ENCODE data around the gene FAM124B. TPM values are rescaled to one million over a fixed set of nuclear protein-coding genes. Genes with fewer than 3 reads are reported as not detected.

Gene FAM124B
- total RNA-seq, 1 experiment from 2014 or later, result not detected

DNA sequence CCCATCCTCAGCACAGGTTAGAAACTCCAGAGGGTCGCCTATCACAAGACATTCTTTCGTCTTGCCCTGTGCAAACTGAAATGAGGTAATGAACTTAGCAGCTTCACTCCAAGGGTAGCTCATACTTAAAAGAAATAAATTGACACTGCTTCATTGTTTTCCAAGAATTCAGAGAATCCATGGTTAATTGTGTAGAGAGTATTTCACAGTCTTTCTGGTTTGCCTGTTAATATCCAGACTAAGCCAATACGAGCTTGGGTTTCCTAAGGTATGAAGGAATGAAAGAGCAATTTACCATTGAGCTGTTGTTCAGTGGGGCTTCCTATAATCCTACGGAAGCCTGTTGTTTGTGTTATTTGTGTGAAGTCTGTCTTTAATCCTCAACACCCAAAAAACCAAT is 58.7 kb downstream of the FAM124B start:
- H4K20me1 ChIP-seq (ENCODE audit: low read length), result no peaks in the 10 kb centered on the region
- H3K79me2 ChIP-seq (ENCODE audit: low read length), result no peaks in the 10 kb centered on the region
- H3K4me3 ChIP-seq (ENCODE audit: low read length), result no peak overlapping the region
- no peak overlapping the region for H3K4me2 ChIP-seq (ENCODE audit: low read length)
- CTCF ChIA-PET, result no interaction called here
- H3K27me3 ChIP-seq (ENCODE audit: low read length), result no peaks in the 10 kb centered on the region
- no peak overlapping the region for H3K9ac ChIP-seq (ENCODE audit: low read length)
- intact Hi-C loops (cut with micrococcal nuclease), result no loop called here
- no peak for ATAC-seq
- TF ChIP-seq CTCF (conservative IDR thresholded peaks at IDR 0.05; ENCODE audit: low read depth, low read length), result no peak
- no peak for TF ChIP-seq EZH2phosphoT487 (IDR thresholded peaks at IDR 0.05; ENCODE audit: borderline replicate concordance, low read length)
- TF ChIP-seq EZH2 (IDR thresholded peaks at IDR 0.05; ENCODE audit: low read length, unreplicated experiment), result no peak
- DNase-seq, result no peak
- H3K4me1 ChIP-seq (ENCODE audit: insufficient read depth, low read length), result no peaks in the 10 kb centered on the region; the same call in 1 of the 2 replicates
- H3K36me3 ChIP-seq (ENCODE audit: low read depth, low read length), result no peaks in the 10 kb centered on the region
- POLR2A ChIA-PET (ENCODE audit: unreplicated experiment), result no interaction called here
- H3K9me2 ChIP-seq (replicated peaks; ENCODE audit: low read length), result no peaks in the 10 kb centered on the region
- H3K27ac ChIP-seq (ENCODE audit: low read length), result no peak overlapping the region
- BruUV-seq (replicated peaks), result no TSS peak
- no peak overlapping the region for H2AFZ ChIP-seq (ENCODE audit: low read length)
- no peaks in the 10 kb centered on the region for H3K9me3 ChIP-seq (ENCODE audit: low read length)
- no peaks in the 10 kb centered on the region for H3F3A ChIP-seq (ENCODE audit: low read length, unreplicated experiment)

DNA sequence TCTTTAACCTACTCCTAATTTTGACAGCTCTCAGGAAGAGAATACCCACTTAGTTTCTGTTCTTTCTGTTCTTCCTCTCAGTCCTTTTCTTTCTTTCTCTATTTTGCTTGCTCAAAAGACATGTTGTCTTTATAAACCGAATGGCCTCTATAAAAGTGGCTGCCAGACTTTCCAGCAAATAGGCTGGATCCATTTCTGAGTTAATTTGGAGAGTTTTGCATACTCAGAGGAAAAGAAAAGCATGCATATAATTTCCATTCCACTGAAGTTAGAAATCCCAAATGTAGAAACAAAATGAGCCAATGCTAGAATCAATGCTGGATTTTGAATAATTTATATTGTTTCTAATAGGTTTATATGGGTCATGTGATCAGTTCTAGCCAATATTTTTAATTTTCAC is 65.9 kb downstream of the FAM124B start:
- POLR2A ChIA-PET (ENCODE audit: unreplicated experiment), result no interaction called here
- BruUV-seq (replicated peaks), result no TSS peak
- Histone ChIP-seq H3K4me2 (ENCODE audit: low read length) (no peak overlapping the region), H4K20me1 (ENCODE audit: low read length) (no peaks in the 10 kb centered on the region), H3K27me3 (ENCODE audit: low read length) (no peaks in the 10 kb centered on the region), H3K36me3 (ENCODE audit: low read depth, low read length) (no peaks in the 10 kb centered on the region), H3K4me3 (ENCODE audit: low read length) (no peak overlapping the region), H3K9ac (ENCODE audit: low read length) (no peak overlapping the region), H3K79me2 (ENCODE audit: low read length) (no peaks in the 10 kb centered on the region), H3K9me3 (ENCODE audit: low read length) (no peaks in the 10 kb centered on the region), H3K4me1 (ENCODE audit: insufficient read depth, low read length) (no peaks in the 10 kb centered on the region), H3F3A (ENCODE audit: low read length, unreplicated experiment) (no peaks in the 10 kb centered on the region), H3K9me2 (replicated peaks; ENCODE audit: low read length) (no peaks in the 10 kb centered on the region), H3K27ac (ENCODE audit: low read length) (no peak overlapping the region), H2AFZ (ENCODE audit: low read length) (no peak overlapping the region)
- TF ChIP-seq EZH2 (IDR thresholded peaks at IDR 0.05; ENCODE audit: low read length, unreplicated experiment) (no peak), EZH2phosphoT487 (IDR thresholded peaks at IDR 0.05; ENCODE audit: borderline replicate concordance, low read length) (no peak), CTCF (conservative IDR thresholded peaks at IDR 0.05; ENCODE audit: low read depth, low read length) (no peak)
- intact Hi-C loops (cut with micrococcal nuclease), result no loop called here
- ATAC-seq (no peak), DNase-seq (no peak)
- CTCF ChIA-PET, result no interaction called here

- Histone ChIP-seq H3K4me2 (ENCODE audit: low read length) (no peak overlapping the region), H3K27me3 (ENCODE audit: low read length) (no peaks in the 10 kb centered on the region), H3K4me3 (ENCODE audit: low read length) (no peak overlapping the region), H3K27ac (ENCODE audit: low read length) (no peak overlapping the region), H3F3A (ENCODE audit: low read length, unreplicated experiment) (no peaks in the 10 kb centered on the region), H3K9ac (ENCODE audit: low read length) (no peak overlapping the region), H3K79me2 (ENCODE audit: low read length) (no peaks in the 10 kb centered on the region), H3K9me3 (ENCODE audit: low read length) (no peaks in the 10 kb centered on the region), H3K9me2 (replicated peaks; ENCODE audit: low read length) (no peaks in the 10 kb centered on the region), H4K20me1 (ENCODE audit: low read length) (no peaks in the 10 kb centered on the region), H3K36me3 (ENCODE audit: low read depth, low read length) (no peaks in the 10 kb centered on the region), H3K4me1 (ENCODE audit: insufficient read depth, low read length) (no peaks in the 10 kb centered on the region), H2AFZ (ENCODE audit: low read length) (no peak overlapping the region)
- POLR2A ChIA-PET (ENCODE audit: unreplicated experiment), result no interaction called here
- CTCF ChIA-PET, result no interaction called here
- no peak for ATAC-seq
- no peak for DNase-seq
- no peak for TF ChIP-seq EZH2phosphoT487 (IDR thresholded peaks at IDR 0.05; ENCODE audit: borderline replicate concordance, low read length)
- TF ChIP-seq CTCF (conservative IDR thresholded peaks at IDR 0.05; ENCODE audit: low read depth, low read length), result no peak
- no peak for TF ChIP-seq EZH2 (IDR thresholded peaks at IDR 0.05; ENCODE audit: low read length, unreplicated experiment)
- intact Hi-C loops (cut with micrococcal nuclease), result no loop called here
- no TSS peak for BruUV-seq (replicated peaks)
Measured at GRCh38 chr2:224334726-224335125, 67.2 kb downstream of the FAM124B start.

All from PC-3 (cell line).